NCI-H748 (cell line): ENCODE measurements around the gene SMURF1.

Experiments
- DNase-seq: peaks from one replicate; lab custom pipeline; 2025; ENCODE audit not compliant: unreplicated experiment; lab: John Stamatoyannopoulos, UW

Gene SMURF1

DNA sequence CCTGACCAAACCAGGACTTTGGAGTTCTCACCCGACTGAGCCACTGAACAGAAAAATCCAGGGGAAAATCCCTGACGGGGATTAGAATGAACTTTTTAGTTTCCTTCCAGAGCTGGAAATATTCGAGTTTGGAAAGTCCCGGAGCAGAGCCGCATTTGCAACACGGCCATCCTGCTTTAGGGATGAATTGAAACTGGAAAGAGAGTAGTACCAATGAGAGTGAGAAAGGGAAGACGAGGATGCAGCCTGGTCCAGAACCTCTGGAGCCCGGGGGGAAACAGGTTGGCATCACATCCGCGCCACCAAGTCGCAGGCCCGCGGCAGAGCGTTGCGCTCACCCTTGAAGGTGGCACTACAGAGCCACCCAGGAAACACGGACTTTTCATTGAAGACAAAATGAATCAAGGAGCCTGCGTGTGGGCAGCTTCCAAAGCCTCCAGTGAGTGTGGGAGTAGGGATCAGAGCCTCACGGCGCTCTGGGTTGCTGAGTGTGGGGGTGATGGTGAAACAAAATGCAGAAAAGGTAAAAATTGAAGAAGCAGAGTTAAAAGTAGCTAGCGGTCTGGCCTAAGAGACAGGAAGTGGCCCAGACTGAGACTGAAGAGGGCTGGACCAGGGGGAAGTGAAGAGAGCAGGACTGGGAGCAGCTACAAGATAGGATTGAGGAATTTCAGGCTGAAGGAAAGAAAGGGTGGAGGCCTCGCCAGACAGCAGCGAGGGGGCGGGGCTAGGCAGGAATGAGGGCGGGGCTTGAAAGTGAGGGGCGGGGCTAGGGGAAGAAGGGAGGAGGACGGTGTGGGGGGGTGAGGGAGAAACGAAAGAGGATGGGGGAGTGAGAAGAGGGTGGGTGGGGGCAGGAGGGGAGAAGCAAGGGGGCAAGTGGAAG is 1.8 kb downstream of the SMURF1 start:
- peak; percentile 62 for DNase-seq

DNA sequence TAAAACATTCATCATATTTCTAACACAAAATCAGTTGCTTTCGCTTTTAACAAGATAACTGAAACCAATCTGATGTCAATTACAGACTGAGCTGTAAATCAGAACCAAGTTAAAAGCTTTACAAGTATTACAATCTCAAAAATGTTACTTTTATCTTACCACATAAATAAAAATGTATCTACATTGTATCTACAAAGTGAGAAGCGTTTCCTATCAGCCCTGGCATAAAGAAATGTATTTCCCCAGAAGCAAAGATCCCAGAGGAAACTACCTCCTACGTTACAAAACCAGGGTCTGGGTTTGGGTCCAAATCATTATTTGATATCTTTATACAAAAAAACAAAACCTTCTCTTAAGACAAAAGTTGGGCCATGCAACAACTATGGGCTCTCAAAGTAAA is 2.6 kb downstream of the SMURF1 start:
- no peak for DNase-seq

DNA sequence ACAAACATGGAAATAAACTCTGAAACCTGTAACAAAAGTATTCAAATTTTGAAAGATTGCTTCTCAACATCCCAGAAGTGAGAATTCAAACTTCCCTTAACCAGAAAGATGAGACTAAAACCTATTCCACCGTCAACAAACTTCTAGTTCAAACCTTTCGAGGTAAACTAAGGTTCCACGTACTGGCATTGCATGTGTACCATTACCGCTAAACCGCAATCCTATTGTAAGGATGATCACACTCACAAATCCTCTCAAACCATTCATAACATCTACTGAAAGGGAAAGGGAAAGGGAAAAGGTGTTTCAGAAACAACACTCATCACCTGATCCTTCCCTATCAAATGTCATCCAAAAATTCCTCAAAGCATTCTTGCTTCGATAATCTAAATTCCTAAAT is 3.1 kb downstream of the SMURF1 start:
- no peak for DNase-seq

DNA sequence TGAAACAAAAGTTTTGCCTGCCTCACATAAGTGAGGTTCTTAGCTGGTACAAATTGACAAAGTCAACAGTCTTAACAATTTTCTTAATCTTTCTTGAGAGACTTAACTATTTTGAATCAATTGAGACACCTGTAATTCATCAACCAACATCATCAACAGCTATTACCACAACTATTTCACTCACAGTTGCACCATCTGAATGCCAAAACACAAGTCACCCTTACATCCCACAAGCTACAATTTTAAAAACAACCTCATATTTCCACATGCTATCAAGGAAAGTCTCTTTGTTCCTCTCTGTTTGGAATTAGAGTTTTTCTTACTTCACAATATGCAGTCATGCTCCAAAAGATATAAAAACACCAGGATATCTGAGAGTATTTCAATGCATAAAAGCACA is 4.9 kb downstream of the SMURF1 start:
- DNase-seq: no peak

DNA sequence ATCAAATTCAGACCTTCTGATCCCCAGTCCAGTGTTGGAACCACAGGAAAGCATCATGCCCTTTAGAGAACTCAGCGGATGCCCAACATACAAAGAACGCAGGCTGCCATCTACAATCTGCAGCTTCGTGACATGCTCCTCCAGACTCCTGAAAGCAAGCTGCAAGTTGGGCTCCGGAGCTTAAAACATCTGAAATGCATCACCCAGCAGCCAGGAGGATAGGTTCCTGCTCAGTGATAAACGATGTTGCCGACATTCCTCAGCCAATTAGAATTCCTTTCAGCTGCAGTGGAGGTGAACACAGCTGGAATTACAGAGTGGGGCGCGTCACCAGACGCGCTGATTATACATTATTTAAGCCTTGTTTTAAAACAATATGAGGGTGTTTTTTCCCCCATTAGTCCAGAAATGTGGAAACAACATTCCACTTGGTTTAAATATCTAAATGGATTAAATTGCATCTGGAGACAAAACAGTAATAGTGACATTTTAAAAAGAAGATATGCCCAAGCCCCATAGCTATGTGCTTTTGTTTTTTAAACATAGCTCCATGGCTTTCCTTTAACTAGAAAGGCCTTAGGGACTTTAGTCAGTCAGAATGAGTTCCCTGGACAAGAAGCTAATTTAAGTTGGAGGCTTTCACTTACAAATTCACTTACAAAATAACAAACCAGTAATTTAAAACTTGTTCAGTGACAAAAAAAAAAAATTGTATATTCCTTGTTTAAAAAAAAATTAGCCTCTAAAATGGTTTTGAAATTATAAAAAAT is 6.3 kb downstream of the SMURF1 start:
- peak; percentile 14 for DNase-seq

DNA sequence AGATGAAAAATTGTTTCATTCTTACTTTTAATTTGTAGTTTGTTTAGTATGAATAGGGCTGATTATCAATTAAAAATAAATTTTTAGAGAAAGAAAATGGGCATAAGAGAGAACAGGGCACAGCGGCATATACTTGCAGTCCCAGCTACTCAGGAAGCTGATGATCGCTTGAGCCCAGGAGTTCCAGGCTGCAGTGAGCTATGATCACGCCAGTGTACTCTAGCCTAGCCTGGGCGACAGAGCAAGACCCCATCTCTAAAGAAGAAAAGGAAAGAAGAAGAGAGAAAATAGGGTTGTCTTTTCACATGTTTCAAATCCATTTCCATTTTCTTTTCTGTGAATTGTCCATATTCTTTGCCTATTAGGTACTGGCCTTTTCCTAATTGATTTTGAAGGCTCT is 8.0 kb downstream of the SMURF1 start:
- DNase-seq: no peak

DNA sequence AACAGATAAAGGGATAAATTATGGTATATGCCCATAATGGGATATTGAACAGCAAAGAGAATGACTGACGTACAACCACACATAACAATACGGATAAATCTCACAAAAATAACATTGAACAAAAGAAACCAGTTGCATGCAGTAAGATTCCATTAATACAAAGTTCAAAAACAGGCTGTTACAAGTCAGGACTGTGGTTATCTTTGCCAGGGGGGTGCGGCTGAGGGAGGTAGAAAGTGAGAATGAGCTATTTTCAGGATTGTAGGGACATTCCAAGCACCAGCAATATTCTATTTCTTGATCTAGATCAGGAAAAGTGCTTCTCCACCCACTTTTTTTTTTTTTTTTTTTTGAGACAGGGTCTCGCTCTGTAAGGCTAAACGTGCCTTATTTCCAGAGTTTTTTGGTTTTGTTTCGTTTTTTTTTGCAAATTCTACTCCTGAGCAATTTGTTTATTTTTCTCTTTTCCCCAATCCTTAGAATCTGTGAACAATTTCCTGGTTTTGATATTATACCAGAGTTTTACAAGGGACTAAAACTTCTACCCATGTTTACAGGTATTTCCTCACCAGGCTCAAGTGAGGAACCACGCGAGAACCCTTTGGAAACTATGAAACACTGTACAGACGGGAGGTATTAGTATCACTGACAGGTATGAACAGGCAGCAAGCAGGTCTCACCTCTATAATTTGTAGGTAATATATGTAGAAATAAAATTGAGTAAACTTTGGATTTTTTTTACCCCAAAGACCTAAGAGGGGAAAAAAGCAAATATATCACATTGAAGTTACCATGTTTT is 9.9 kb downstream of the SMURF1 start:
- no peak for DNase-seq

DNA sequence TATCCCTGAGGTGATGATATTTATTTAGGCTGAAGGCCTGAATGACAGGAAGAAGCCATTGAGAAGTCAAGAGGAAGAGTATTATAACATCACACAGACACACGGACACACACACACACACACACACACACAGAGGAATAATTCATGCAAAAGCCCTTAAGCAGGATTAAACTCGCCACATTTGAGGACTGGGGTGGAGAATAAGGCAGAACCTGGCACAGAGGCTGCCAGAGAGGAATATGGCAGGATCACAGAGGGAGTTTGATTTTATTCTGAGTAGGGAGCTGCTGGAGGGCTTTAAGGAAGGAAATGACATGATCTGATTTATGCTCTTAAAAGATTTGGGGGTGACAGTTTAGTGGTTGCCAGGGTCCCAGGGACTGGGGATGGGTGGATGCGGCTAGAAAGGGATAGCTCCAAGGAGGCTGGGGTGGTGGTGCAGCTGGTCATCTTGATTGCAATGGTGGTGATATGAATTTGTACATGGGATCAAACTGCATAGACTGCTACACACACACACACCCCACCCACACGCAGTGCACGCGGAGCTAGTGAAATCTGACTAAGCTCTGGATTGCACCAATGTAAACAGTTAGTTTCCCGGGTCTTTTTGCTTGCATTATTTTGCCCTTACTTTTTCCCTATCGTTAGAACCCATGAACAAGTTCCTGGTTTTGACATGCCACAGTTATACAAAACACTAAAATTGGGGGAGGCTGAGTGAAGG is 11.2 kb downstream of the SMURF1 start:
- DNase-seq: no peak

DNA sequence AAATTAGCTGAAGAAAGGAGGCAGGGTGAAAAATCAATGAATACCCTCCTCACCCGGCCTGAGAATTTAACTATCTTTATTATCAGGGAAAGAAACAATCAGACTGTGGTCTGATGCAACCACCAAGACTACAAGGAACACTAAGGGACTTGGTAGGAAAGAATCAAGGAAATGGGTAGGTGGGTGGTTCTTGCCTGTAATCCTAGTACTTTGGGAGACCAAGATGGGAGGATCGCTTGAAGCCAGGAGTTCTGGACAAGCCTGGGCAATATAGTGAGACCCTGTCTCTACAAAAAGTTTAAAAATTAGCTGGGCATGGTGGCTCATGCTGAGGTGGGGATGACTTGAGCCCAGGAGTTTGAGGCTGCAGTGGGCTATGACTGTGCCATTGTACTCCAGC is 12.6 kb downstream of the SMURF1 start:
- DNase-seq: no peak

DNA sequence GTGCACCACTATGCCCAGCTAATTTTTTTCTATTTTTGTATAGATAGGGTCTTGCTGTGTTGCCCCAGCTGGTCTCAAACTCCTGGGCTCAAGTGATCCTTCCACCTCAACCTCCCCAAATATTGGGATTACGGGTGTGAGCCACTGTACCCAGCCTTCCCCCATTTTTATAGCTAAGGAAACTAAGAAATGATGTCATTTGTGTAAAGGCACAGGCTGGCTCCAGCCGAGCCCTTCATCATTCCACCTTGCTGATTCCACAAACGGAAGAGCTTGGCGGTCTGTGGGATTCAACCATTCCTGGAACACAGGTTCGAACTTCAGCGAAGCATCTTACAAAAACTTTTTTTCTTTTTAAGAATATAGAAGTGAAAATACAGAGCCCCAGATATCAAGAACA is 14.4 kb downstream of the SMURF1 start:
- no peak for DNase-seq

DNA sequence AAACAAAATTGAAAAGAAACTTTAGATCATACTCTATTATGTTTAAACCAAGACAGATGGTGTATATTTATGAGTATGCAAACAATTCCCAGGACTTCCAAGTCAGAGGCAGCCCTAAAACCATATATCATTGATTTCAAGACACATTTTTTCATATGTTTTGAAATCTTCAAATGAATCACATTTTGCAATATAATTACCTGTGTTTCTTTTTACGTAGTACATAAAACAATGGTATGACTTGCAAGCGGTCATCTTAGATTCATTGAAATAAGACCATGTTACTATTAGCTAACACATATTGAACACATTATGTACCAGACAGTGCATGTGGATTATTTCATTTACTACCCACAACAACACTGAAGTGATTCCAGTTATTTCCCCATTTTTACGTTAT is 14.9 kb downstream of the SMURF1 start:
- DNase-seq: no peak

DNA sequence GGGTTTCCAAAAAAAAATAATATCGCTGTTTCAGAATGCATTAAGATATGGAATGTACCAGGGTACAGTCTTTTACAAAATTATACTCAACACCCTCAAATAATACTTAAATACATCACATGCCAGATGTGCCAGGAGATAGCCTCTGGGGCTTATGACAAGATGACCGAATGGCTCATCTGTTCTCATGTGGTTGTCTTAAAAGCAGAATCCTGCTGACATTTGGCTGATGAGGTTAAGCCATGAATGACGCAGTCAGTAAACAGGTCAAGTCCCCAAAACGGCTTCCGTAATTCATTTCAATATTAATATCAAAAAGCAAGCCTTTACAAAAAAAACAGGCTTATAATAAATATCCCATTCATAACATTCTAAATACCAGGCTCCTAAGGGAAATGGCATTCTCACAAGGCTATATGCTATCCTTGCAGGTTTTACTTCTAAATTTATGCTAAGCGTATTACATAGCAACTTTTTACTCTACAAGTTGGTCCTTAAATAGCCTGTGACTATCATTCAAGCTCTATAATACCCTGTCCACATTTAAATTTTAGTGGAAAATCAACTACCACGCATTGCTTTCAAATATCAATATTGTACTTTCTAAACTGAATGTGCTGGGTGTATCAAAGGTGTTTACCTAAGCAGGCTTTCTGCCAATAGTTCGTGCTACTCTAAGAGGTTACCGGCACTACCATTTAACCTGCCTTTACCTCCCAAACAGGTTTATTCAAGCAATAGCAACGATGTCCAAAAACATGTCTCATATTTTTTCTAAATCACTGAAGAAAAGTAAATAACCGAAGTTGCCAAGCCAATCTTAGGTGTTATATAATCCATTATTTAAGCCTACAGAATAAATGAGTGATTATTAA is 15.6 kb downstream of the SMURF1 start:
- peak; percentile 67 for DNase-seq

DNA sequence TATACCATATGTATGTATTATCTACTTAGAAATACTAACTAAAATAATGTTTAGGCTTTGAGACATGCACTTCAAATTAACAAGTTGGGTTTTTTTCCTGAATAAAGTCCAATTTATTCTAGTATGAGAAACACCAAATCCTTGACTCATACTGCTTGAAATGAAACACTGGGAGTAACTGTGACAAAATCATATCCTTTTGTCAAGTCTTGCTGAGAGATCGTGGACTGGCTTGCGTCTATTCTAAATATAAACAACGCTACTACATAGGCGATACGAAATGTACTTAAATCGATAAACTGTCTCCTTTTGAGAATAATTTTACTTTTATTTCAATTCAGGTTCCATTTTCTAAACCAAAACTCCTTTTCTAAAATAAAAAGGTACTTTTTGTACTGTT is 16.3 kb downstream of the SMURF1 start:
- no peak for DNase-seq

DNA sequence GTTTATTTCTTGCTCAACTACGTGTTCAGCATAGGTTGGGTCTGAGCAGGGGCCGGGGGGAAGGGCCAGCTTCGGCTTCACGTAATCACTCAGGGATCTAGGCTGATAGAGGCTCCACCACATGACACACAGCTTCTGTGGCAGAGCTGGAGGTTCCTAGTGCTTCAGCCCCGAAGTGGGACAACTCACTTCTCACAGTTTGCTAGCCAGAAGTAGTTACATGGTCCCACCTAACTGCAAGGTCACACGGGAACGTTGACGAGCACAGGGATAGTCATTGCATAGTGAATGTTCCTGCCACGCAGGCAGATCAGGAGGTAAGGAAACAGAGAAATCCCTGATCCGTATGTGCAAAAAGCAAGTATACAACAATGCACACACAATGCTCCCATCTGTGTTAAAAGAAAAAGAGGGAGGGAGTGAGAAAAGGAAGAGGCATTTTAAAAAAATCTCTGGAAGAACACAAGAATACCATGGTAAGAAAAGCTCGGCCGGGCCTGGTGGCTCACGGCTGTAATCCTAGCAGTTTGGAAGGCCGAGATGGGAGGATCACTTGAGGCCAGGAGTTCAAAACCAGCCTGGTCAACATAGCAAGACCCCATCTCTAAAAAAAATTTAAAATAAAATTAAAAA is 16.9 kb downstream of the SMURF1 start:
- DNase-seq: no peak

DNA sequence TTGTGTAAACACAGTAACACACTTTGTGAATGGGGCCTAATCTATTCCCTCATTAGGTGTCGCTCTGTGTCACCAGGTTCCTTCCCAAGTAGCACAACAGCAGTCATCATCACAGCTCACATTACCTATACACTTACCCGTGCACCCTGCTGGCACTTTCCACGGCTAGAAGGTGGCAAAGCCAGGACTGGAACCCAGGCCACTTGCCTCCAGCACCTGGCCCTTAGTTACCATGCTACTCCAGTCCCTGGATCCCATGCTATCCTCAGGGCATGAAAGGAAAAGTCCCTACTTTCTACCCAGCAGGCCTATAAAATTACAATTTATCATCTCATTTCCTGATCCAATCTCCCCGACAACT is 18.4 kb downstream of the SMURF1 start:
- DNase-seq: peak; percentile 40

DNA sequence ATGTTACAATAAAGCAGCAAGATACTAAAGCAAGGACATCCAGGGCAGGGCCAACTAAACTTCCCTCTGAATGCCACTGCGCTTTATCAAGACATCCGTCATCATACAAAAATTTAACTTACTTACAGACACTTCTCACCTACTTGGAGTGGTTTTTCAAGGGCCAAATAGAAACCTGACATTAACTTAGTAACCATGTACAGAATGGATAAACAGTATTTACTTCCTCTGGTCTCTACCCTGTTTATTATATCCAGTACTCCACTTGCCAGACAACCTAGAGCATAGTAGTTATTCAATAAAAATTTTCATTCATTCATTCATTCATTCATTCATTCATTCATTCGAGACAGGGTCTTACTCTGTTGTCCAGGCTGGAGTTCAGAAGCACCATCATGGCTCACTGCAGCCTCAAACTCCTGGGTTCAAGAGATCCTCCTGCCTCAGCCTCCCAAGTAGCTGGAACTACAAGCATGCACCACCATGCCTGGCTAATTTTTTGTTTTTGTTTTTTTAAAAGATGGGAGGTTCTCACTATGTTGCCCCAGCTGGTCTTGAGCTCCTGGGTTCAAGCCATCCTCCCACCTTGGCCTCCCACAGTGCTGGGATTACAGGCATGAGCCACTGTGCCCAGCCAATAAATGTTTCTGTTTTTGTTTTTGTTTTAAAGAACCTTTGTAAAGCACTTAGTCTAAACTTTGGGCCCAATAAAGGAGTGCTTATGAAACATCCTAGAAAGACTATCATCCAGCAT is 19.0 kb downstream of the SMURF1 start:
- DNase-seq: no peak

DNA sequence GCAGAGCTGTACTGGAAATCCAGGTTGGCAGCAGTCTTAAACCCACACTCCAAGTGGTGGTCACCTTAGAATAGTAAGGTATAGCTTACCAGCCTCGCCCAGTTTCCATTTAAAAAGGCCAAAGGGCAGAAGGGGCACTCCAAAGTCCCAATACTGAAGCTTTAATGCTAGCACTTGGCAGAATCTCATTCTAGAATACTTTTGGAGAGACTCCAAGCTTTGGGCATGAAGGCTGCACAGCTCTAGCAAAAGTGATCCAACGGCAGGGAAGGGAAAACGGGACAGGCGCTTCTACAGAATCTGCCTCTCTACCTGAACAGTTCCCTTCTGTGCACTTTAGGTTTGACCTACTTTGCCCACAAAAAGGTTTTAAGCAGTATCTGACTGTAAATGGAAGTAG is 19.7 kb downstream of the SMURF1 start:
- DNase-seq: no peak

DNA sequence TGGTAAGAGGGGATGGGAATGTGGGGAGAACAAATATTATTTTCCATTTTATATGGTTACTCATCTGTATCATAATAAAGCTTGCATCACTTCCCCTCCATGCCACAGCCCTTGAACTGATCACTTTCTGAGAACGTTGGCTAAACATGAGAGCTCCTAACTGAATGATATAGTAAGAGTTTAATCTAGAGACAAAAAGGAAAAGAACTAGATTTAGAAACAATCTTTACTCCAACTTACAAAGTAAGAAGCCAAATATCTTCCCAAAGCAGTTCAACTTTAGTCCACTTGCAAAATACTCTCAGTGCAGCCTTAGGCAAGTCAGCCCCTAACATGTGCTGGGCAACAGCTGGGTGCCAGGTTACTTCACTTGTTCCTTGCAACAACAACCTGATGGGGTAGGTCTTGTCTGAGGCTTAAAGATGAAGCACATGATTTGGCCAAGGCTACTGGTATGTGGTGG is 20.3 kb downstream of the SMURF1 start:
- DNase-seq: no peak

DNA sequence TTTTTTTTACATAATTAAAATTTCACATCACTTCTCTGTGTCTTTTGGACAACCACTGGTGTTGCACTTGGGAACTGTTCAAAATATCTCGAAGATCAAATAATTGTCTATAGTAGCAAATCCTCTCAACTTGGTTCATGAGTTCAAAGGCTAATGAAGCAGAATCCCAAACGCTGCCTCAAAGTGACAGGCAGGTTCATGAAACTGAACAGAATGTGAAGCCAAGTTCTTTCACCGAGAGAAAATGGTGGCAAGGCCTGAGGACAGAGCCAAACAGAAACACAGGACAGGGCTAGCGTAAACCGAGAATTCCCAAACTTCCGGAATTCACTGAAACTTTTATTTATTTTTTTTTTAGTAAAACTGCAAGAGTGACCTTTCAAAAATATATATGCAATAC is 21.1 kb downstream of the SMURF1 start:
- DNase-seq: no peak
